ENCODE measurements around the gene GIPC2. TPM values are rescaled to one million over a fixed set of nuclear protein-coding genes. Genes with fewer than 3 reads are reported as not detected.

The GIPC2 gene
- total and polyA plus RNA-seq, 2 donors (not counting 1 experiment from before 2014, with no cell fraction given), result not detected

- CTCF ChIA-PET, result no interaction called here
- peaks cover 0 to 7% (median 0%) of the 10 kb centered on the region in 4 experiments for H3K27me3 ChIP-seq (replicated peaks in 1 of 4; ENCODE audit: control extremely low read depth in 1 of 4, control insufficient read depth in 3 of 4, insufficient read depth in 4 of 4, low read length in 3 of 4)
- no peak overlapping the region for H3K4me2 ChIP-seq (replicated peaks; ENCODE audit: low read depth, low read length, poor library complexity, severe bottlenecking)
- H3K79me2 ChIP-seq (ENCODE audit: control insufficient read depth, insufficient read depth, low read length), result no peaks in the 10 kb centered on the region
- no peaks in the 10 kb centered on the region for H3K36me3 ChIP-seq (replicated peaks in 1 of 2; ENCODE audit: control extremely low read depth in 1 of 2, control insufficient read depth in 1 of 2, extremely low read depth in 1 of 2, insufficient read depth in 2 of 2, low read length in 1 of 2)
- H3K4me3 ChIP-seq (ENCODE audit: control extremely low read depth in 1 of 5, extremely low read depth in 1 of 5, insufficient read depth in 1 of 5, low read depth in 2 of 5, low read length in 4 of 5), result no peak overlapping the region
- ATAC-seq (ENCODE audit: low read depth) (no peak), DNase-seq (no peak)
- WGBS (ENCODE audit: insufficient coverage), result no CpG with 5 or more reads among the region's 4 CpGs
- H4K20me1 ChIP-seq (ENCODE audit: control insufficient read depth, insufficient read depth, low read length, poor library complexity, severe bottlenecking), result no peaks in the 10 kb centered on the region
- Mint-ChIP-seq H3K4me1 (no peaks in the 10 kb centered on the region), H3K27ac (no peak overlapping the region), H3K27me3 (peaks cover 15% of the 10 kb centered on the region), H3K9me3 (ENCODE audit: insufficient read depth) (no peaks in the 10 kb centered on the region), H3K4me3 (no peak overlapping the region)
- H3K27ac ChIP-seq (ENCODE audit: low read length in 2 of 2), result no peak overlapping the region
- TF ChIP-seq EZH2 (IDR thresholded peaks at IDR 0.05; ENCODE audit: borderline replicate concordance, insufficient read depth, low read depth, low read length, poor library complexity, severe bottlenecking) (no peak), CTCF (IDR thresholded peaks at IDR 0.05) (no peak)
- POLR2A ChIA-PET, result no interaction called here
- H3K9me3 ChIP-seq (ENCODE audit: control extremely low read depth in 1 of 3, control insufficient read depth in 2 of 3, insufficient read depth in 1 of 3, low read length in 2 of 3), result no peaks in the 10 kb centered on the region
- H3K4me1 ChIP-seq (ENCODE audit: control insufficient read depth in 2 of 2, insufficient read depth in 2 of 2, low read length in 2 of 2), result no peaks in the 10 kb centered on the region
- intact Hi-C loops (cut with micrococcal nuclease), result no loop called here
- no peak overlapping the region for H3K9ac ChIP-seq (ENCODE audit: low read length)
- no peak overlapping the region for H2AFZ ChIP-seq (ENCODE audit: insufficient read depth, low read depth, low read length, poor library complexity, severe bottlenecking)
Observed at GRCh38 chr1:78029793-78030192, 16.0 kb upstream of the GIPC2 start.

DNA sequence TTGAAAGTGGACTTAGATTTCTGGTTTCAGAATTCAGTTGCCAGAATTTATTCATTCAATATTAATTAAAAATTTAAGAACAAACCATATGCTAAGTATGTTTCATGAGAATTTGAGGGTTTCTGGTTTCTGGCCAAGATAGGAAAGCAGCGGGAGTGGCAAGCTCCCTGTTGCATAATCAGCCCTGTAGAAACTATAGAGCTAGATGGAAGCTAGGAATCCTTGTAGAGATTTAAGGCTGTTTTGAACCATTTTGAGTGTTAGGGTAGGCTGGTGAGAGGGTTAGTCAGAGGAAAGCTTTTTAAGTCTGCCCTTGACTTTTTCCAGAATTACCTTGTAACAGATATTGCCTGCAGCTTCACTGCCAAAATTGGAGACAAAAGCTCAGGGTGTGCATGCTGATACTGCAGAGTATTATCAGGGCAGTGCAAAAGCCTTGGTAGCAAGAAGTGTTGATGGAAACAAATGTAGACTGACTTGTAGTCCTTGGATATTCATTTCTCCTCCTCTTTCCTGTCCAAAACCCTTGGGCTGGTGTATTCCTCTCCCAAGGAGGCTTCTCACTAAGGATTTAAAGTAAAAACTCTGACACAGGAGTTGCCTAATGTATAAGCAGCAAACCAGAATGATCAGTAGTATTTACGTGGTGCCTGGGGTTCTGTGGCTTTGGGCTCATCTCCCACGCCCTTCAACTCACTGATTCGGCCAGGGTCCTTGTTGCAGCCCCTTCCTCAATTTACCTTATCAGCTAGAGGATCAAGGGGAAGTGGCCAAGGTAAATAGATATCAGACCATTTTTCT lies 12.6 kb upstream of the GIPC2 start:
- H3K27me3 Mint-ChIP-seq, result peaks cover 17% of the 10 kb centered on the region
- no peak overlapping the region for H3K4me3 ChIP-seq (ENCODE audit: control extremely low read depth in 1 of 5, extremely low read depth in 1 of 5, insufficient read depth in 1 of 5, low read depth in 2 of 5, low read length in 4 of 5)
- H3K79me2 ChIP-seq (ENCODE audit: control insufficient read depth, insufficient read depth, low read length), result no peaks in the 10 kb centered on the region
- no peak overlapping the region for H3K27ac ChIP-seq (ENCODE audit: low read length in 2 of 2)
- H3K4me2 ChIP-seq (replicated peaks; ENCODE audit: low read depth, low read length, poor library complexity, severe bottlenecking), result no peak overlapping the region
- H3K27me3 ChIP-seq (replicated peaks in 1 of 4; ENCODE audit: control extremely low read depth in 1 of 4, control insufficient read depth in 3 of 4, insufficient read depth in 4 of 4, low read length in 3 of 4), result peaks cover 0 to 7% (median 0%) of the 10 kb centered on the region in 4 experiments
- CTCF ChIA-PET, result no interaction called here
- no peaks in the 10 kb centered on the region for H3K9me3 Mint-ChIP-seq (ENCODE audit: insufficient read depth)
- DNase-seq, result no peak
- no peak overlapping the region for H2AFZ ChIP-seq (ENCODE audit: insufficient read depth, low read depth, low read length, poor library complexity, severe bottlenecking)
- TF ChIP-seq CTCF (IDR thresholded peaks at IDR 0.05) (no peak), EZH2 (IDR thresholded peaks at IDR 0.05; ENCODE audit: borderline replicate concordance, insufficient read depth, low read depth, low read length, poor library complexity, severe bottlenecking) (no peak)
- POLR2A ChIA-PET, result no interaction called here
- no peak overlapping the region for H3K27ac Mint-ChIP-seq
- no peaks in the 10 kb centered on the region for H3K36me3 ChIP-seq (replicated peaks in 1 of 2; ENCODE audit: control extremely low read depth in 1 of 2, control insufficient read depth in 1 of 2, extremely low read depth in 1 of 2, insufficient read depth in 2 of 2, low read length in 1 of 2)
- ATAC-seq (ENCODE audit: low read depth), result no peak
- no peaks in the 10 kb centered on the region for H3K4me1 ChIP-seq (ENCODE audit: control insufficient read depth in 2 of 2, insufficient read depth in 2 of 2, low read length in 2 of 2)
- H3K4me1 Mint-ChIP-seq, result no peaks in the 10 kb centered on the region
- 100% methylated on average over 3 of the region's 4 CpGs for WGBS (ENCODE audit: insufficient coverage)
- H4K20me1 ChIP-seq (ENCODE audit: control insufficient read depth, insufficient read depth, low read length, poor library complexity, severe bottlenecking), result no peaks in the 10 kb centered on the region
- no peaks in the 10 kb centered on the region for H3K9me3 ChIP-seq (ENCODE audit: control extremely low read depth in 1 of 3, control insufficient read depth in 2 of 3, insufficient read depth in 1 of 3, low read length in 2 of 3)
- intact Hi-C loops (cut with micrococcal nuclease), result no loop called here
- H3K9ac ChIP-seq (ENCODE audit: low read length), result no peak overlapping the region
- no peak overlapping the region for H3K4me3 Mint-ChIP-seq

All from B cell (primary cell).